Endometrial microvascular endothelial cells (primary cell): ENCODE data around the gene ATP11A. TPM values are rescaled to one million over a fixed set of nuclear protein-coding genes. Genes with fewer than 3 reads are reported as not detected.
"Not testable (repeated sequence)": the region's sequence is repeated elsewhere in the genome, so short reads cannot be mapped to it uniquely, and the experiment has no call there.

Experiments used
- in situ Hi-C: cut with HindIII; loops from 2 replicates; pipeline ENCODE4 v1.10.0; 2017; ENCODE audit warnings: low sequenced_read_pairs, low pct_unique_long_range_greater_than_20kb; ENCODE audit errors: inconsistent ontology term
- total RNA-seq: library from RNA; depleted of rRNA; stranded (reverse); fragments of >200 nt; gene quantifications from one replicate; pipeline ENCODE4 v1.2.3, GENCODE V29; 2015; ENCODE audit errors: inconsistent ontology term

Gene ATP11A
- total RNA-seq, 1 donor from 2014 or later: 45.8 TPM

GRCh38 chr13:112704308-112705145 is 14.7 kb downstream of the ATP11A start:
- in situ Hi-C loops: no loop called here

DNA sequence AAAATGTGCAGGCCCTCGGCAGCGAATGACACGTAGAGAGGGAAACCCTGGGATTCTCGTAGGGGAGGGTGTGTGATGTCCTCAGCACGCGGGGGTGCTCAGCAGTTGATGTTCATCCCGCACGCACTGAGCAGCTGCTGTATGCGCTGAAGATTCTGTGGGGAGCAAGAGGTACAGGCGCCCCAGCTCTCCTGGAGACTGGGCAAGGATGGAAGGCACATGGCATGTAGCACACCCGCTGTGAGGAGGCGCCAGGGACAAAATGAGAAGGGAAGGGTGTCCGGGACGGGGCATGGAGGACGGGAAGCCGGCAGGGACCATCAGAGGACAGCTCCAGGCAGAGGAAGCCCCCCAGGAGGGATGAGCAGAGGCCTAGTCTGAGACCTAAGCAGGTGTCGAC is 15.4 kb downstream of the ATP11A start:
- in situ Hi-C loops: no loop called here

DNA sequence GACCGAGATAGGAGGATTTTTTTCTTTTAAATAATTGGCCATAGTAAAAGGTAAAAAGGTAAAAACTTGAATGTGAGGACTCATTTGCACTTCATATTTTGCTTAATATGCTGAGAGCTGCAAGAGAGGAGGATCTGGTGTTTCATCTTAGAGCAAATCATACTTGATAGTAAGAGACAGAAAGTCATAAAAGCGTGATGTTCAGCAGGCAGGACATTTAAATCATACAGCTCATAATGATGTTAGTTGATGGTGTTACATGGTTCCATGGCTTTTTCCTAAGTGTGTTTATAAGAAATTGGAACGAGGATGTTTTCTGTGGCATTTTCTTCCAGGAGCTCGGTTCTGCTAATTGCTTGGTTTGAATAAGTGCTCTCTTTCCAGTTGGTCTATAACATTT is 16.3 kb downstream of the ATP11A start:
- in situ Hi-C loops: no loop called here

GRCh38 chr13:112708560-112709240 is 18.9 kb downstream of the ATP11A start:
- in situ Hi-C loops: no loop called here

DNA sequence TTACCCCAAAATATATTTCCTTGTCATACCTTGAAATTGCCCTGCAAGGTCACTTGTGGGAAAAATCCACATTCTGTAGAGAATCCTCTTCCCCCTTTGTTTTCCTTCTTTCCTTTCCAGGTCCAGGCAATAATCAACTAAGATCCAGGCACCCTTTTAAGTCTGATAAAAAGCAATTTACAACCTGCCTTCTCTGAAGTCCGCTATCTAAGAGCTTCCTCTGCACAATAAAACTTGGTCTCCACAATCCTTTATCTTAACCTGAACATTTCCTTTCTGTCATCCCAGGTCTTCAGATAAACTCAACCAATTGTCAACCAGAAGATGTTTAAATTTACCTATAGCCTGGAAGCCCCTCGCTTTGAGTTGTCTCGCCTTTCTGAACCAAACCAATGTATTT is 19.5 kb downstream of the ATP11A start:
- in situ Hi-C loops: not testable (repeated sequence)

- in situ Hi-C loops: no loop called here
Measured at GRCh38 chr13:112709825-112710783, 20.3 kb downstream of the ATP11A start.

DNA sequence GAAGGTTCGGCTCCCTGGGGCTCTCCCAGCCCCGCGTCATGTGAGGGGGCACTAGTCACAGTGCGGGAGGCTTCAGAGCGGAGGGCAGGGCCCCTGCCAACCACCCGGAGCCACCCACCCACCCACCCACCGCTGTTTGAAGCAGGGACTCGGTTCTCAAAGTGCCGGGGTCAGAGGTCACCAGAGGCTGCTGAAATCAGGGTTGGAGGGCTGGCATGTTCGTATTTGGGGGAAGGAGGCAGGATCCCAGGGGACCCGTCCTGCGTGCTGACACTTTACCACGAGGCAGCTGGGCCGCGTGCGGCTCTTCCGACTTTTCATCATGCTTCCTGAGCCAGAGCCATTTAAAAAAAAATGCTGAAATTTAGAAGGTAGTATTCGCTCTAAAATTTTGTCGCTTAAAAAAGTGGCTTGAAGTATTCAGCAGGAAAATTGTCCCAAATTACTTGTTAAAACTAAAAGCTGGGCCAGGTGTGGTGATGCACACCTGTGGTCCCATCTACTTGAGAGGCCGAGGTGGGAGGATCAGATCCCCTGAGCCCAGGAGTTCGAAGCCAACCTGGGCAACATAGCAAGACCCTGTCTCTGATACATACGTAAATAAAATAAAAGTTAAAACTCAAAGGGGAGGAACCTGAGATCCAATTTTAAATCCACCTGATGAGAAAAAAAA is 21.2 kb downstream of the ATP11A start:
- in situ Hi-C loops: no loop called here

DNA sequence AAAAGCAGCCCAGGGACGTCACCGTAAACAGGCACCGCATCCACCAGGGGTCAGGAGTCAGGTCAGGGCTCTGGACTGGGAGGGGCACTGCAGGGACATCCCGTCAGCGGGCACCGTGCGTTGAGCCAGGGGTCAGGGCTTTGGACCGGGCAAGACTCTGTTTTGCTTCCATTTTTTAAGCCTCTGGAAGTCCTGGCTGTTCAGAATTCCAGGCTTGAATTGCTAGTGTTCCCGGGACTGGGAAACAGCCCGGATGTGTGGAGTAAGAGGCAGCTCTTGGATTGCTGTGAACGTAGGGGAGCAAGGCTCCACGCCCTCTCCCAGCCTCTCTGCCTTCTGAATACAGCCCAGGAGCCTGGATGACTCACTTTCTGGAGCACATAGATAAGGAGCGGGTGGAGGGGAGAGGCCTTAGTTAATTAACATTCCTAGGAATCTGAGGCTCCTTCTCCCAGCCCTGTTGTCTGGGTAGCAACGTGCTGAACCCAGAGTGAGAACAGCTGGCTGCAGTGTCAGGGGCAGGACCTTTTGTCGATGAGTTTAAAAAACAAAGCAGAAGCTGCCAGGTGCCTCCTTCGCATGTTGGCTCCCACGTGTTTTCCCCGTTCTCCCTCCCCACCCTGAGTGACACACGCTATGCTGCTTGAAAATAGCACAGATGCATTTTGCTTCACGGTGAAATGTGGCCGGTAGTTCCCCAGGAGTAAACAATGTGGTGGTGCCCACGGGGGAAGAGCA is 21.9 kb downstream of the ATP11A start:
- in situ Hi-C loops: no loop called here

- in situ Hi-C loops: no loop called here
Measured at GRCh38 chr13:112712451-112713207, 22.8 kb downstream of the ATP11A start.

GRCh38 chr13:112713517-112714253 is 23.8 kb downstream of the ATP11A start:
- in situ Hi-C loops: no loop called here

- in situ Hi-C loops: no loop called here
Measured at GRCh38 chr13:112714376-112715174, 24.7 kb downstream of the ATP11A start.

DNA sequence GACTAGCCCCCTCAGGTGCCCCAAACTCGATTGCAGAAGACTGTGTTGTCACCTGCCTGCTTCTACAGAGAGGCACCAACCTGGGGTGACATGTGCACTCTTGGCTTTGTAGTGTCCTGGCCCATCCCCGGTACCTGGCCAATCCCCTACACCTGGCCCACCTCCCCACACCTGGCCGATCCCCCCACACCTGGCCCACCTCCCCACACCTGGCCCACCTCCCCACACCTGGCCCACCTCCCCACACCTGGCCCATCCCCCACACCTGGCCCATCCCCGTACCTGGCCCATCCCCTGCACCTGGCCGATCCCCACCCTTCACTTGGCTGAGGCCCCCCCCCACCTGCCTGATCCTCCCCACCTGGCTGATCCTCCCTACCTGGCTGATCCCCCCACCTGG is 25.4 kb downstream of the ATP11A start:
- in situ Hi-C loops: no loop called here

- in situ Hi-C loops: no loop called here
Measured at GRCh38 chr13:112715715-112716460, 26.1 kb downstream of the ATP11A start.

DNA sequence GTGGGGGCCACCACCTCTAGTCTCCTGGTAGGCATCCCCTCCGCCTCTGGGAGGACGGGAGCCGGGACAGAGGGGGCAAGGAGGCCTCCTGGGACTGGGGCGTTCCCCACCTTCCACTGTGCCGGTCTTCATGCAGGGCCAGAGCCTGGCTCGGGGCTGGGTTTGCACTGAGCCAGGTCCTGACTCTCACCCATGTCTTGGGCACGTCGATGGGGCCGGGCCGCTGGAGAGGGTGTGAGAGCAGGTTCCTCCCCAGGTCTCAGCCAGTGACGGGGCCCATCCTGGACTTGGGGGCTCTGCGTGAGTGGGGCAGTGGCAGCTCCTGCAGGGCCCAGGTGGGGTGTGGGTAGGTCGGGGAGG is 26.6 kb downstream of the ATP11A start:
- in situ Hi-C loops: no loop called here

- in situ Hi-C loops: no loop called here
Measured at GRCh38 chr13:112716841-112717520, 27.1 kb downstream of the ATP11A start.
